Raji (cell line): ENCODE data around the gene LRIT2.

Experiments
- POLR2A ChIP-seq: IDR thresholded peaks from 2 replicates; pipeline ENCODE4 v1.6.1; 2011; ENCODE audit warnings: low read depth, low read length, control low read depth; ENCODE audit not compliant: insufficient read depth

The LRIT2 gene

GRCh38 chr10:84230359-84230758 lies 5.0 kb upstream of the LRIT2 start:
- no peak for TF ChIP-seq POLR2A

- TF ChIP-seq POLR2A: no peak
These were observed 2.5 kb upstream of the LRIT2 start for GRCh38 chr10:84227810-84228209.

GRCh38 chr10:84226616-84227015 lies 1.3 kb upstream of the LRIT2 start:
- TF ChIP-seq POLR2A: no peak

GRCh38 chr10:84224411-84225028 lies 824 bp downstream of the LRIT2 start:
- TF ChIP-seq POLR2A: no peak

GRCh38 chr10:84221916-84222315 lies 3.4 kb downstream of the LRIT2 start:
- TF ChIP-seq POLR2A: no peak

- TF ChIP-seq POLR2A: no peak
These were observed 7.6 kb downstream of the LRIT2 start for GRCh38 chr10:84217746-84218145.

- no peak for TF ChIP-seq POLR2A
These were observed 8.5 kb downstream of the LRIT2 start for GRCh38 chr10:84216834-84217233.

GRCh38 chr10:84214612-84215235 lies 10.6 kb downstream of the LRIT2 start:
- no peak for TF ChIP-seq POLR2A

- TF ChIP-seq POLR2A: no peak
These were observed 11.2 kb downstream of the LRIT2 start for GRCh38 chr10:84214046-84214572.

- TF ChIP-seq POLR2A: no peak
These were observed 12.3 kb downstream of the LRIT2 start for GRCh38 chr10:84213076-84213475.

- no peak for TF ChIP-seq POLR2A
These were observed 13.3 kb downstream of the LRIT2 start for GRCh38 chr10:84212014-84212413.

GRCh38 chr10:84211566-84211965 lies 13.8 kb downstream of the LRIT2 start:
- TF ChIP-seq POLR2A: no peak

- TF ChIP-seq POLR2A: no peak
These were observed 17.3 kb downstream of the LRIT2 start for GRCh38 chr10:84208023-84208422.

- TF ChIP-seq POLR2A: no peak
These were observed 19.4 kb downstream of the LRIT2 start for GRCh38 chr10:84205853-84206525.

- TF ChIP-seq POLR2A: no peak
These were observed 20.1 kb downstream of the LRIT2 start for GRCh38 chr10:84205049-84205852.
